HG02642 (cell line): Measurements from ENCODE around the gene PIAS3.
"Not testable (repeated sequence)": the region's sequence is repeated elsewhere in the genome, so short reads cannot be mapped to it uniquely, and the experiment has no call there.

Source experiments
- ATAC-seq: cut with Tn5 transposase; IDR thresholded peaks from one replicate; pipeline ENCODE4 v1.9.1; 2021; ENCODE audit warnings: mild to moderate bottlenecking; ENCODE audit not compliant: unreplicated experiment, poor library complexity

The PIAS3 gene

GRCh38 chr1:145827966-145828365 lies 30.9 kb downstream of the PIAS3 start:
- no peak for ATAC-seq

- ATAC-seq: no peak
Observed at GRCh38 chr1:145826030-145826429, 32.9 kb downstream of the PIAS3 start.

DNA sequence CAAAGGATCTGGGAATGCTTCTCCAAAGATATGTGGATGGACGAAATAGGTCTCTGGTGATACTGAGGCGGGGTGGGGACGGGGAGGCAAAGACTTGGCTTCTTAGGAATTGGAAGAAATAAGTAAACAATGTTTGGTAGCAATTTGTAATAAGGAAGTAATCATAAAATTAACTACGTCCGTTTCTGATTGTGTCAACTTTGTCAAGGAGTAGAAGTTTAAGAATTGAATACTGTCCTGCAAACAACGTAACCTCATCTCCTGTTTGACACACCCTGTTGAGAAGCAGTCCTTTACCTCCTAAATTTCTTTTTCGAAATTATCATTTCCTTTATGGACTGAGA lies 34.4 kb downstream of the PIAS3 start:
- no peak for ATAC-seq

DNA sequence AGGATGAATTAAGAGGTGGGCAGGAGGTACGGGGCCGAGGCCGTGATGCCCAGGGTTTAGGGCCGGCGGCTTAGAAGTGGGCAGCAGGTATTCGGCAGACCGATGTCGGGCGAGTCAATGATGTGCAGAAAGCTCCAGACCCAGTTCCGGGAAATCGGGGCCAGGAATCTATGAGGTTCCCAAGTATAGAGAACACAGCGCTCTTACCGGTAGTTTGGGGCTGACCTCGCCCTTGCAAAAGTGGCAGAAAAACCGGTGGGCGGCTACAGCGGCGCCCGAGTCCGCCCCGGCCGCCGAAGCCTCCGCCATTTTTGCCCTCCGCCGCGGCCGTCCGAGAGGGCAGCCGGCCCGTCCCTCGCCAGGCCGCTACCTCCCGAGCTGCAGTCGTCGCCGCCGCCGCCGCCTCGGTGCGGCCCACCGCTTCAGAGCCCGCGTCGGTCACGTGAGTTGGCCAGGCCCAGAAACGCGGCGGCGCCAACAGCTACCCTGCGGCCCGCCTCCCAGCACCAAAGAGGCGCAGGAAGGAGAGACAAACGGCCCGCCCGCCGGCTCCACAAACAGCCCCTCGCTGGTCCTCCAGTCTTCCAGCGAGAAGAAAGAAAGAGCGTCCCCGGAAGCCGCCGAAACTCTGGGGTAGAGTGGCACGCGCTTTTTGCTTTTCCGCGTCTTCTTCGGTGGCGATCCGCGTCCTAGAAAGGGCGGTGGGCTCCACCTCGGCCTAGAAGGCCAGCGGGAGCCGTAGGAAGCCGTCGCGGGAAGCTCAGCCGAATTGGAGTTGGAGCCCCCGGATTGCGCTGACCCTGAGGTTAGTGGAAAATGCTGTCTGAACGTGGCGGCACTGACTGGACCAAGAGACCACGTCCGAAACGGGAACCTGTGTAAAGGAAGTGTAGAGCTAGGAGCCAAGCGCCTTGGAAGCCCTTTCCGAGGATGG lies 35.0 kb downstream of the PIAS3 start, which contains the start of the genes POLR3C and RNF115:
Gene POLR3C, plus strand, starts transcription at position 636 of the 934 bp plus-strand sequence. CDS start 1,577 bp downstream, outside the sequence.
Gene RNF115, minus strand, starts transcription at position 531 of the 934 bp plus-strand sequence. Its CDS starts 222 bp downstream, at position 309.
- peak; percentile 86 for ATAC-seq

DNA sequence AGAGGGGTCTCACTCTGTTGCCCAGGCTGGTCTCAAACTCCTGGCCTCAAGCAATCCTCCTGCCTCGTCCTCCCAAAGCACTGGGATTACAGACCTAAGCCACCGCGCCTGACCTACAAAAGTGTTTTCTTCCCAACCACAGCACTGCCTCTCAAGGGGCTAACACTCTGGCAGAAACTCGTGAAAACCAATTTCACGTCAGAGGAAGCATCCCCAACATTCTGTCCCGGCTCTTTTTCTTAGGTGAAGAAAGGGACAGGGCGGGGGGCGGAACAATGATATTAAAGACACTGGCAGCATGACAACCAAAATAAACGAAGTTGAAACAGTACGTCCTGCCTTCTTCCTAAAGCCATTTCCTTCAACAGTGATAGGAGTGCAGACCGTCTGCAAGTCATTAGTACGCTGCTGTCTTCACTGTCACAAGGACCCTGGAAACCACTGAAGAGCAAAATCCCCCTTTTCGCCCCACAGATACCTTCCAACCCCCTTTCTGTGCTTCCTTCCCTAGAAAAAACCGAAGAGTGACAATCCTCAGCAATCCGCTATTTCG lies 36.0 kb downstream of the PIAS3 start:
- ATAC-seq: not testable (repeated sequence)

DNA sequence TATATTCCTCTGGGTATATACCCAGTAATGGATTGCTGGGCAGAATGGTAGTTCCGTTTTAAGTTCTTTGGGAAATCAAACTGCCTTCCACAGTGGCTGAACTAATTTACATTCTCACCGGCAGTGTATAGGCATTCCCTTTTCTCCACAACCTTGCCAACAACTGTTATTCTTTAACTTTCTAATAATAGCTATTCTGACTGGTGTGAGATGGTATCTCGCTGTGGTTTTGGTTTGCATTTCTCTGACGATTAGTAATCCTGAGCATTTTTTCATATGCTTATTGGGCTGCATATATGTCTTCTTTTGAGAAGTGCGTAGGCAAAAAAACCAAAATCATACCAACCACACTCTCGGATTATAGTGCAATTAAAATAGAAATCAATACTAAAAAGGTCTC lies 40.8 kb downstream of the PIAS3 start:
- not testable (repeated sequence) for ATAC-seq

DNA sequence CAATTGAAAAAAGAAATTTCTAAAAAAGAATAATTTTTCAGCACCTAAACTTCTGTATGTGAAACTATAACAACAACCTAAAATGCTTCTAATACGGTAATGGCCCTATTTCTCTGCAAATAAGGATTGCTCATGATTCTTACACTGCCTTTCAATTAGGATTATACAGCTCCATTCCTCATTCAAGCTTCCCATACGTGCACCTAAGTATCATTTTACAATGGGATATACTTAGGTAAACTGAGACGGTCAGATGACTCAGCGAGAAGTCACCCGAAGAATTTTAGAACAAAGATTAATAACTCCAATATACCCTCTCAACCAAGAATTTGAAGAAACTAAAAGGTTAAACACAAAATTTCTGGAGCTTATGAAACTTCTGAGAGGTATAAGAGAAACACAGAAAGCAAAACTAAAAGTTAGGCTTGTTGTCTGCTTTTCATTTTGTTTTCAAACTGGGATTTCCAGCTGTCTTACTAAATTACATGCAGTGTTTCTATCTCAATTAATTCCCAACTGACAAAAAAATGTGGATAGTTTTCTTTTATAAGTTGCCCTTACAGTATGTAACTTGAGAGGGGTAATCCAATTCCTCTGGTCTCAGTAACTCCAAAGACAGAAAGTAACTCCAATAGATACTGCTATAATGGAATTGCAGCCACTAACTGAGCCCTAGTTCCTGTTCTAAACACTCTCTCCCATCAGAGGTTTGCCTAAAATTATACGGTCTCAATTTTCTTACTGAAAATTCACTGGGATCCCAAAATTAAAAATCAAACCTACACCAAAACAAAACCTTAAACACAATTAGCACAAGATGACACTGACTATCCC lies 45.7 kb downstream of the PIAS3 start:
- ATAC-seq: not testable (repeated sequence)

GRCh38 chr1:145806844-145807243 lies 52.0 kb downstream of the PIAS3 start:
- no peak for ATAC-seq

- ATAC-seq: no peak
Observed at GRCh38 chr1:145806408-145806807, 52.5 kb downstream of the PIAS3 start.

GRCh38 chr1:145805057-145805456 lies 53.8 kb downstream of the PIAS3 start:
- ATAC-seq: no peak

DNA sequence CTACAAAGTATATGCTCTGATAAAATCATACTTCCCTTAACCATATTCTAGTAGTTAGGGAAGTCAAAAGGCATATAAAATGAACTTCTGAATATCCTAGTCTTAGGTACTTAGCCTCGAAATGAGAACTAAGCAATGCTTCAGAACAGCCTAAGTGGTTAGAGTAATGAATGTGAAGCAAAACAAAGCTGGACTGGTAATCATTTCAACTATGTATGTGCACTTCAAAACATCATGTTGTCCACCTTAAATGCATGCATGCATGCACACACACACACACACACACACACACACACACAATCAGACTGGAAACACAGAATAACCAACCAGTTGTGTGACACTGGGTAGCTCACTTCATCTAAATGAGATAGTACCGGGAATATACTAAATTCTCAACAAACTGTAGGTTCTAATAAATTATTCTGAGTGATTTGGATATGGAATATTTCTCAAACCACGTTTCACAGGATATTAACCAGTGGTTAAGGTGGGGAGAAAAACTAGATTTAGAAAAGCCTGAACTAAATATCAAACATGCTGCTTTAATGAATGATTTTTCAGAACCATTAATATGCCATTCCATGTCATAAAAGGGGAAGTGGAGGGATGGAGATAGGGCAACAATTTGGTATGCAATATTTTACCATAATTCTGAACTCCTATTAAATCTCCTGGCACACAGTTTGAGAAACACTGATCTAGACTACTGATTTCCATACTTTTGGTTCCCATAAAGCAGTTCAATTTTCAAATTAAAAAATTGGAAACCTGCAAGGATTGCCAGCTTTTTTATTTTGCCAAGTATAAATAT lies 54.4 kb downstream of the PIAS3 start:
- ATAC-seq: no peak

DNA sequence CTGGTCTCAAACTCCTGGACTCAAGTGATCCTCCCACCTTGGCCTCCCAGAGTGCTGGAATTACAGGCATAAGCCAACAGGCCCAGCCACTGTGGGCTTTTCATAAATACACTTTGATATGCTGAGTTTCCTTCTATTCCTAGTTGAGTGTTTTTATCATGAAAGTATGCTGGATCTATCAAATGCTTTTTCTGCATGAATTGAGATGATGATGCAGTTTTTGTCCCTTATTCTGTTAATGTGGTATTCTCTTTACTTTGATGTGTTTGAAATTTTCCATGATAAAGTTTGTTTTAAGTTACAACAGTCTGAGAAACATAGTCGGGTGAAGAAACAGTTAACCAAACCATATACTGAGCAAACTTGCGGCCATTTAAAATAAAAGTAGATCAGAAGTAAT lies 59.1 kb downstream of the PIAS3 start:
- no peak for ATAC-seq
